GM18502 (cell line): ENCODE results near the gene FOXB1.

Source experiments
- ATAC-seq: cut with Tn5 transposase; IDR thresholded peaks from one replicate; pipeline ENCODE4 v1.9.1; 2021; ENCODE audit warnings: mild to moderate bottlenecking; ENCODE audit not compliant: unreplicated experiment, poor library complexity

FOXB1 gene

DNA sequence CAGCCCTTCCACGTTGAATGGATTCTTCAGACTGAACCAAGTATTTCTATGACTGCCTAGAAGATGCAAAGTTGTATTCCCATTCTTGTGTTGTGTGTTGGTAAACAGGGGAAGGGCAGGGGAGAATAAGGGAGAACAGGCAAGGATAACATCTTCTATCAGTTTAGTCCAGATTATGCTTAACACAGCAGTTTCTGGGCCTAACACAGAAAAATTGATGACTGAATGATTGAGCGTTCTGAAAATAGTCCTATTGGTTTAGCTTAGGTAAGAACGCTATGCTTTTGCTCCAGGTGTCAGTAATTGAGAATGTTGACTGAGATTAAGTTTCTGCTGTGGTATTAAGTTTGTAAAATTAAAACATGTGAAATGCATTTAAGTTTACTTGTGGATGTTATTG lies 8.6 kb downstream of the FOXB1 start:
- no peak for ATAC-seq

DNA sequence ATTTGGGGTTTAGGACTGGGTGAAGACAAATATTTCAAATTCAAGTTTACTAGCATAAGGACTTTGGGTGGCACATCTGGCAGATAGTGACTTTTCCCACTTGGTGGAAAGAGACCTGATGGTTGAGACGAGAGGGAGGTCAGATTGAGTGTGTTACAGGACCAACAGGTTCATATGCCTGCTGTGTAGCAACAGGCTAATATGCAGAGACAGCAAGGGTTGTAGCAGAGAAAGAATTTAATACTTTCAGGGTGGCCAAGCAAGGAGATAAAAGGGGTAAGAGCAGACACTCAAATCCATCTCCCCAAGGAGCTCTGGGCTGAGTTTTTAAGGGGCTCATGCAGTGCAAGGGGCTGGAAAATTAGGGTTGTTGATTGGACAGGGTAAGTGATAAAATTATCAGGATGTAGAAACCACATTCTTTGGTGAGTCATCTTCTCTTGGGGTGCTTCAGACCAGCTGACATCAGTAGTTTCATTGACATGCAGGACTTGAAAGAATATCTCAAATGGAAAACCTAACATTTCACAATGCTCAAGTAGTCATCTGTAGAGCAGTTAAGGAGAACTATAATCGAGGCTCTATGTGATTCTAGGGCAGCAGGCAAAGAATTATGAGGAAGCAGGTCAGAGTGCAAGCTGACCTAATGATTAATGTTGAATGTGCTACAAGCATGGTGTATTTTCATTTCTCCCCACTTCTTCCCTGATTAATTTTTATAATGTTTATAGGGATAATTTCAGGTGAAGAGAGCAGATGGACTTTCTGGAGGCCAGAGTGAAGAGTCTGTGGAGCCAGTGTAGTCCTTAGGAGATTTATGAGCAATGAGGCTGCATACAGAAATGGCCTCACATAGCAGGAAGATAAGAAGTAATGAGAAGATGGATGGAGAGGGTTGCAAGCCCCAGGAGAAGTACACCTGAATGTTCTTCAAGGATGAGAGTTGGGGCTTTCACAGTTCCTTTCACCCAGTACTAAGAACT lies 13.7 kb downstream of the FOXB1 start:
- no peak for ATAC-seq

DNA sequence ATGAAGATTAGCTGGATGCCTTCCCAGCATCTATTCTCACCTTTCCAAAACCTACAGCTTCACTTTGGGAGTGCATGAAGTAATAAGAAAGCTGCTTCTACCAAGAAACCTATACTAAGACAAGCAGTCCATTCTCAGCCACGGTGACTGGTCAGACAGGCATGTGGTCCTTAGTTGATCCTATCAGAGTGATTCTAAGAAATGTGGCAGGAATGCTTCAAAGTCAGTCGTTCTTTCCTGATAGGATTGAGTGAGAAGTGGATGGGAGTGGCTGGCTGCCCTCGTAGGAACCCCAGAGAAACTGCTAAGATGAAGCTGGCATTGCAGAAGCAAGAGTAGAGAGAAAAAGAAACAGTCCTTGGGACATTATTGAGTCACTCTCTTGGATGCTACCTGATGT lies 16.6 kb downstream of the FOXB1 start:
- no peak for ATAC-seq

DNA sequence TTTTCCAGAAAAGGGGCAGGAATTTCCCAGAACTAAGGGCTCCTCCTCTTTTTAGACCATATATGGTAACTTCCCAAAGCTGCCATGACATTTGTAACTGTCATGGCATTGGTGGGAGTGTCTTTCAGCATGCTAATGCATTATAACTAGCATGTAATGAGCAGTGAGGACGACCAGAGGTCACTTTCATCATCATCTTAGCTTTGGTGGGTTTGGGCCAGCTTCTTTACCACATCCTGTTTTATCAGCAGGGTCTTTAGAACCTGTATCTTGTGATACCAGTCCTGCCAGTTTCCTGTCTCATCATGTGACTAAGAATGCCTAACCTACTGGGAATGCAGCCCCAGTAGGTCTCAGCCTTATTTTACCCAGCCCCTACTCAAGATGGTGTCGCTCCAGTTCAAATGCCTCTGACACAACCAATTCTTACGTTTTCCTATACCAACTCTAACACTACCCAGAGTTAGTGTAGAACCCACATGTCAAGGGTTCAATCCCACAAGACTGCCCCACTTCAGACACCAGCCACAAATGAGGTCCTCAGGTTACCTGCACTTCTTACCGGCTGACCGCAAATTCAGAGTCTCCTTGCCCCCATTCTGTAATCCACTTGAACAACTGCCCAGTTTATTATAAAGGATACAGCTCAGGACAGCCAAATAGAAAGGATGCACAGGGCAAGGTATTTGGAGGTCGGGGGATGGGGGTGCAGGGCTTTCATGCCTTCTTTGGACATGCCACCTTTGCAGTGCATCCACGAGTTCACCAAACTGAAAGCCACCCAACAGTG lies 17.7 kb downstream of the FOXB1 start:
- no peak for ATAC-seq

GRCh38 chr15:60022379-60022741 lies 18.2 kb downstream of the FOXB1 start:
- ATAC-seq = no peak

DNA sequence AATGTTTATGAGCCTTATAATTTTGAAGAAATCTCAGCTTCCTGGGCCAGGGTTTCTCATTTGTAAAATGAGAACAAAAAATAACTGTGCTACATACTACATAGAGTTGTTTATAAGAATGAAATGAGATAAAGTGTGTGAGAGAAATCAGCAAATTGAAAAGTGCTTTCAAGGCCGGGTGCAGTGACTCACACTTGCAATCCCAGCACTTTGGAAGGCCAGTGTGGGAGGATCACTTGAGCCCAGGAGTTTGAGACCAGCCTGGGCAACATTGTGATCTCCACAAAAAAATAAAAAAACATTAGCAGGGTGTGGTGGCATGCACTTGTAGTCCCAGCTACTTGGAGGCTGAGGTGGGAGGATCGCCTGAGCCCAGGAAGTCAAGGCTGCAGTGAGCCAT lies 22.4 kb downstream of the FOXB1 start:
- no peak for ATAC-seq

GRCh38 chr15:60035344-60035743 lies 31.2 kb downstream of the FOXB1 start:
- ATAC-seq = no peak

GRCh38 chr15:60039316-60039715 lies 35.2 kb downstream of the FOXB1 start:
- no peak for ATAC-seq

GRCh38 chr15:60043744-60044435 lies 39.8 kb downstream of the FOXB1 start:
- no peak for ATAC-seq

DNA sequence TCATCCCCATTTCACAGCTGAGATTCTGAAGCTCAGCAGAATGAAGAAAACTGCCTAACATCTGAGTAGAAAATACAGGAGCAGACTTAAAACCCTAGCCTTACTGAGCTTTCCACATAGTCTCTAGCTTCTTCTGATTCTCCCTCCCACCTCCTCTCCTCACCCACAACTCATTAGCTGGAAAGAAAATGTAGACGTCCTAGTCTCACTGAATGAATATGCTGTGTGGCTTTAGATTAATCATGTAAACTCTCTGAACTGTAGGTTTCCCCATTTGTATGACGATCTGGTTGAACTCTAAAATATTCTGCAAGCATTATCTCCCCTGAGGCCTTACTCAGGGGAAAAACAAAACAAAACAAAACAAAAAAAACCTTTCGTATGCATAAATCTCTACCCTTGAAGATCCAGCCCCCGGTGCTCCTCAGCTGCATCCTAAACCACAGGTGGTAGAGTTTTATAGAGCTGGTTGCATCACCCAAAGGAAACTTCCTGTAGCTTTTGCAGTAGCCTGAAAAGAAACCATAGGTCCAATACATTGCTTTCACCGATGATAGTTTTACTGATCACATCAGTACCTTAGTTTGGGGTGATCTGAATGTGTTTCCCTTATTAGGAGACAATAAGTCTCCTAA lies 40.6 kb downstream of the FOXB1 start:
- ATAC-seq = no peak

DNA sequence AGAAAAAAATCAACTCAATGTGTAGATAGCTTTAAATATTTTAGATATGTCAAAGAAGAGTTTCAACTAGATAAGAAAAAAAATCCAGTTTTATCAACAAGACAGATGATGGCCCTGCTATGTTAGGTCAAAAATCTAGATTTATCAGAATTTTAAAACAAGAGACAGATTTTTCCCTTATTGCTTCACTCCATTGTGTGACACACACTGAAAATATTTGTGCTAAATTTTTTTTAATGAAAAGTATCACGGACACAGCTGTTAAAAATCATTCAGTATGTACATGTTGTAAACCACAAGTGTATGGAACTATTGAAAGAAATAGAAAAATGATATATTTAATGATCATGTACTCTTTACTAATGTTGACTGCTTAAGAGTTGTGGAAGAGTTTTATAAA lies 43.6 kb downstream of the FOXB1 start:
- no peak for ATAC-seq

- ATAC-seq = no peak
Observed at GRCh38 chr15:60049948-60050347, 45.8 kb downstream of the FOXB1 start.

- no peak for ATAC-seq
Observed at GRCh38 chr15:60052796-60053195, 48.7 kb downstream of the FOXB1 start.

GRCh38 chr15:60054472-60054871 lies 50.4 kb downstream of the FOXB1 start:
- no peak for ATAC-seq
